Middle frontal gyrus (tissue), 1 donor: Measurements from ENCODE around the gene CDADC1.

Experiments
- DNase-seq: peaks from one replicate; pipeline ENCODE4 v3.0.0-alpha.2; 2015; ENCODE audit warnings: low spot score; ENCODE audit errors: extremely low spot score

CDADC1 gene

GRCh38 chr13:49235856-49236431, 11.8 kb upstream of the CDADC1 start:
- DNase-seq: no peak

DNA sequence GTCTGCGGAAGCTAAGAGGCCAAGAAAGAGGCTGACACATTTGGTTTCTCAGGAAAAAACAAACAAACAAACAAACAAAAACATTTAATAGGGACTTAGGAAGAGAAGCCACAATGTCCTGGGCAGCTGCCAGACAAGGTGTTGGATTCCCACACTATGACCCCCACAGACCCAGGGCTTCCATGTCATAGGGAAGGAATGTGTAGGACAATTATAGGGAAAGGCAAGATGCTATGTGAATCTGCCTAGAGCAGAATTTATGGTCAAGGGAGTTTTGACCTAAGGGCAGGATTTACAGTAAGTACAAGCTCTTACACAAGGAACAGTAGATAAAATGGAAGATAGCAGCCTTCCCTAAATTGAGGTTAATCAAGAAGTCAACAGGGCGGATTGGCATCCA, 9.1 kb upstream of the CDADC1 start:
- no peak for DNase-seq

DNA sequence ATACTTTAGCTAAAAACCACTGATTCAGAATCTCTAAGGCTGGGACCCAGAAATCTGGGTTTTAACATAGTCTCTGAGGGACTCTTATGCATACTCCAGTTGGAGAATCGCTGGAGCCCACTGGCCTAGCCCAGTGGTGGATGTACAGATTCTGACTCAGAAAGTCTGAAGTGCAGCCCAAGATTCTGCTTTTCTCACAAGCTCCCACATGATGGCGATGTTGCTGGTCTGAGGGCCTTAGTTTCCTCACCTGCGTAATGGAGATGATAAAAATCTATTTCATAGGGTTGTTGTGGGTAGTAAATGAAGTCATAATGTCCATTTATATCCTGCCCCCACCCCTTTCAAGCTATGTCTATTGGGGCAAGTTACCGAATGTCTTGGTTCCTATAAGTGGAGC, 7.7 kb upstream of the CDADC1 start:
- DNase-seq: no peak

DNA sequence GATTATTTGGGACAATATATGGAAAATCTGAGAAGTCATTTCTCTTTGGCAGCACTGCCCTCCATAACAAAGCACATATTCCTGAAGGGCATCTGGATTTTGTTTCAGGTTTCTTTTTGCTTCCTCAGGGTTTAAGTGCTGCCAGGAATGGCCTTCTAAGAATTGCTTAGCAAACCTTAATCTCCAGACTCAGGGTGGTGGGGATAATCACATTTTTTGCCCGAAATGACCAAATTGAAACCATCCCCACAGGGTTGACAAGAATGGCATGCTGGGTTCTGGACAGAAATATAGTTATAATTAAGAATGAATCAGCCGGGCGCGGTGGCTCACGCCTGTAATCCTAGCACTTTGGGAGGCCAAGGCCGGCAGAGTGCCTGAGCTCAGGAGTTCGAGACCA, 6.4 kb upstream of the CDADC1 start:
- DNase-seq: no peak

GRCh38 chr13:49245101-49245500, 2.6 kb upstream of the CDADC1 start:
- no peak for DNase-seq

- DNase-seq: no peak
These were observed 679 bp upstream of the CDADC1 start for GRCh38 chr13:49246850-49247642.

GRCh38 chr13:49248622-49249002, 887 bp downstream of the CDADC1 start:
- no peak for DNase-seq

DNA sequence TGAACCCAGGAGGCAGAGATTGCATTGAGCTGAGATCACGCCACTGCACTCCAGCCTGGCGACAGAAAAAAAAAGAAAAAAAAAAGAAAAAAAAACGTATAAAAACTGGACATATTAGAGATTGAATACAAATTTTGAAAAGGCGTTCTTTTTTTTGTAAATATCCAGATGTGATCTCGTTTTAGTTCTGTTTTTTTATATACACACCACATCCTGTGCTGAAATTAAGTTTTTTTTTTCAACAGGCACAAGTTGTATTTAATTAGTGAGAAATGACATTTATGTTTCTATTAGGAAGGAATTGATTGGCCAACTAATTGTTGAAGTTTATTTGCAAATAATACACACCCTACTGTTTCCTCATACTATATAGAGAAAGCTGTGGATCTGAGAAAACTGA, 3.6 kb downstream of the CDADC1 start:
- no peak for DNase-seq

DNA sequence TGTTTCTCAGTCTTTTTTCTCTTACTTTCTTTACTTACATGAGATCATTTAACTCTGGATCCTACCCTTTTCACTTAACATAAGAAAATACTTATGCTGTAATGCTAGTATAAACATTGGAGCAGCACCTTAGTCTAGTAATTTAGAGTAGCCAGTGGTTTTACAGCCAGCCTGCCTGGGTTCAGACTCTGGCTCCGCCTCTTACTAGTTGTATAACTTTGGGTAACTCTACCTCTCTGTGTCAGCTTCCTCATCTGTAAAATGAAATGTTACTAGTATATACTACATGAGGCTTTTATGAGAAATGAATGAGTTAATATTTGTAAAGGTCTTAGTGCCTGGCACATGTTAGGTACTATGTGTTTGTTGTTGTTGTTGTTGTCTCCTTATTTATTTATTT, 5.6 kb downstream of the CDADC1 start:
- no peak for DNase-seq

- no peak for DNase-seq
These were observed 6.3 kb downstream of the CDADC1 start for GRCh38 chr13:49254007-49254406.

DNA sequence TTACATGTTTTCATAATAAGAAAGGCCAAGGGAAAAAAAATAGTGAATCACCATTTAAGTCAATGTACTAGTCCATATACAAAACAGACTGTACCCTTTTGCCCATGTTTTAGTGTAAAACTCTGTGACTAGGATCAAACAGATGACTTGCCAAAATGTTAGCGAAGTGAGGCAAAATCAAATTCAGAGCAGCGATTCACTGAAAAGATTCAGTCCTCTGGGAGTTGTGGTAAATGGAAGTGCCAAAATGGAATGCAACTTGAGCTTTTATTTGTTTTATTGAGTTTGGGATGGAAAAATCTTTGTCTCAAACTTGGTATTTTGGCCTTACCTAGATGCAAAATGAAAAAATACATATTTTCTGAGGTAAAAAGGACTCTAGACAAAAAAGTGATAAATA, 9.1 kb downstream of the CDADC1 start:
- DNase-seq: no peak

GRCh38 chr13:49258089-49258796, 10.5 kb downstream of the CDADC1 start:
- no peak for DNase-seq

DNA sequence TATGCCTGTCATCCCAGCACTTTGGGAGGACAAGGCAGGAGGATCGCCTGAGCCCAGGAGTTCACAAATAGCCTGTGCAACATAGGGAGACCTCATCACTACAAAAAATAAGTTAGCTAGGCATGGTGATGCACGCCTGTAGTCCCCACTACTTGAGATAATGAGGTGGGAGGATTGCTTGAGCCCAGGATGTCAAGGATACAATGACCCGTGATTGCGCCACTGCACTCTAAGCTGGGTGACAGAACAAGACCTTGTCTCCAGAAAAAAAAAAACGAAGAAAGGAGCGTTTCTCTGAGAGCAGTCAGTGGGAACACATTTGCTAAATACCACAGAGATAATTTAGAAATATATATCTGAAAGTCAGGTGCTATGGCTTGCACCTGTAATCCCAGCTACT, 11.9 kb downstream of the CDADC1 start:
- no peak for DNase-seq

DNA sequence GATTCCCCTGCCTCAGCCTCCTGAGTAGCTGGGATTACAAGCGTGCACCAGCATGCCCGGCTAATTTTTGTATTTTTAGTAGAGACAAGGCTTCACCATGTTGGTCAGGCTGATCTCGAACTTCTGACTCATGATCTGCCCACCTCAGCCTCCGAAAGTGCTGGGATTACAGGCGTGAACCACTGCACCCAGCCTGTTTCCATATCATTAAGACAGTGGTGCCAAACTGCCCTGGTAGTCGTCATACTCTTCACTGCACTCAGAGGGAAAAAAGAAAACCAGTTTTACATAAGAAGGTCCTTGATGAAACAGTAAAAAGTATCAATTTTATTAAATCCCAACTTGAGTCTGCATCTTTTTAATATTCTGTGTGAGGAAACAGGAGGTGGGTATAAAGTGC, 14.9 kb downstream of the CDADC1 start:
- DNase-seq: no peak

- DNase-seq: no peak
These were observed 18.1 kb downstream of the CDADC1 start for GRCh38 chr13:49265822-49266221.

- DNase-seq: no peak
These were observed 23.5 kb downstream of the CDADC1 start for GRCh38 chr13:49271264-49271663.

DNA sequence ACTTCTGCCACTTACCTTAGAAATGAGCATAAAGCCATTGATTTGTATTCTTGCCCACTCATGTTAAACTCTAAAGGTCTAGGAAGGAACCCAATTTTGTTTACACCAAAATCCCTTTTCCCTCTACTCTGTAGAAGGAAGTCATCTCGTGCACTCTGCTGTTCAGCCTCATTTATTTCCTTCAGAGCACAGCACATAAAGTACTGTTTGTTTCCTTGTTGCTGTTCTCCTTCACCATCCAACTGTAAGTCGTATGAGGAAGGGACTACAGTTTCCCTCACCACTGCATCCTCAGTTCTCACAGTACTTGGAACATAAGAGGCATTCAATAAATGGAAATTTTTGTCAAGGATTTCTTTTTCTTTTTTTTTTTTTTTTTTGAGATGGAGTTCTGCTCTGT, 24.6 kb downstream of the CDADC1 start:
- no peak for DNase-seq

DNA sequence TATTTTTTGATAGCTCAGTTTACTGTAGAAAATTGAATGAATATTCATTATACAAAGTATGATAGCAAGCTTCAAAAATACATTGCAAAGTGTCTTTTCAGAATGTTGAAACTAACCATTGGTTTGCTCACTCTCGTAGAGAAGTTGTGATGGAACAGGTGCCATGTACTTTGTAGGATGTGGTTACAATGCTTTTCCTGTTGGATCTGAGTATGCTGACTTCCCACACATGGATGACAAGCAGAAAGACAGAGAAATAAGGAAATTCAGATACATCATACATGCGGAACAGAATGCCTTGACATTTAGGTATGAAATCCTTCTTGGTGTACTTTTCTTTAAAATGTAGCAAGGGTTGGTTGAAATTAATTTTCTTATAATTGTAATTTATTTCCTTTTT, 30.5 kb downstream of the CDADC1 start:
- DNase-seq: no peak

DNA sequence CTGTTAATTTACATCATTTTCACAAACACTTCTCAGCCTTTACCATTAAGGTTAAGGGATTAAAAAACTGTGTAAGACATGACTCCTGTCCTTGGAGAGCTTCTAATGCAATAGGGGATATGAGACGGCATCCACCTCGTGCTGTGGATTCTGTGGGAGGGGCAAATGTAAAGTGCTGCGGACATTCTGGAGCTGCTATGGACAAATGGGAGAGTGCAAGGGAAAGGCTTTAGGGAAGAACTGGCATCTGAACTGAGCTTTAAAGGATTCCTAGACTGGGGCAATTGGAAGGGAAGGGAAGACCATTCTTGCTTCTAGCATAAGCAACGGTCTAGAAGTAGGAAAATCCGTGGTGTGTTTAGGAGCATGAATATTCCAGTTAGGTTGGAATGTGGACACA, 31.4 kb downstream of the CDADC1 start:
- DNase-seq: no peak

GRCh38 chr13:49279885-49280284, 32.2 kb downstream of the CDADC1 start:
- DNase-seq: no peak

GRCh38 chr13:49287995-49288394, 40.3 kb downstream of the CDADC1 start:
- no peak for DNase-seq

DNA sequence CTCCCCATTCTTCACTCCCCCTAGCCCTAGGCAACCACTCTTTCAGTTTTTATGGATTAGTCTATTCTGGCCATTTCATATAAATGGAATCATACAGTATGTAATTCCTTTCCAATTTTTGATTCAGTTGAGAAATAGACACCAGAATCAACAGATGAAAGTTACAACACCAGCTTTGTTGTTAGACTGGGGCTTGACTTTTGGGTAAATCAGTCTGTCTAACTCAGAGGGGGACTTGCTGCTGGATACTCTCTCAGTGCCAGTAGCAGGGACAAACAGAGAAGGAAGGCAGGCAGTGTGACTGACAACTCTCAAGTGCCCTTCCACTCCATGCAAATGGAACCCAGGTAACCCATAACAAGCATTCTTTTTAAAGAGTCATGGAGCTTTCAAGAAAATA, 40.7 kb downstream of the CDADC1 start:
- no peak for DNase-seq
